HEK293 (cell line): Measurements from ENCODE around the gene PLEKHG1.

ENCODE experiments used
- CTCF ChIA-PET: fragments of 350-600 bp; formaldehyde crosslinking; extraction: SDS; loops from one replicate; lab custom pipeline; 2021; ENCODE audit warnings: antibody characterized with exemption; lab: Yijun Ruan, JAX
- POLR2A ChIA-PET: fragments of 300-600 bp; formaldehyde crosslinking; extraction: SDS; loops from one replicate; lab custom pipeline; 2020; ENCODE audit warnings: antibody characterized with exemption, inconsistent platforms; lab: Yijun Ruan, JAX
- H3K27ac ChIP-seq: fragments of 200-500 bp; sonication (Bioruptor generic); 2 replicates; pipeline ENCODE4 v1.5.1; 2014; ENCODE audit warnings: low read depth, low read length, control low read depth, inconsistent platforms; ENCODE audit errors: extremely low read depth
- H3K36me3 ChIP-seq, 2 experiments: fragments of 200-500 bp in 1 of 2; sonication (Bioruptor generic) in 1 of 2; 1 replicate in 1 of 2; 2 replicates in 1 of 2; pipeline ENCODE4 v1.5.1; 2014 to 2017; ENCODE audit warnings: inconsistent platforms in 2 of 2, low read length in 2 of 2; ENCODE audit not compliant: control insufficient read depth in 2 of 2, insufficient read depth in 1 of 2
- H3K4me1 ChIP-seq: fragments of 200-500 bp; sonication (Bioruptor generic); 2 replicates; pipeline ENCODE4 v1.5.1; 2014; ENCODE audit warnings: mild to moderate bottlenecking, low read length, inconsistent platforms; ENCODE audit not compliant: control insufficient read depth, insufficient read depth
- H3K4me3 ChIP-seq: 2 replicates; pipeline ENCODE4 v1.5.1; 2011; ENCODE audit warnings: low read depth, mild to moderate bottlenecking, control low read depth, low read length, moderate library complexity
- H3K9me3 ChIP-seq: fragments of 200-500 bp; sonication (Bioruptor generic); 2 replicates; pipeline ENCODE4 v1.5.1; 2014; ENCODE audit warnings: low read depth, low read length, inconsistent platforms; ENCODE audit not compliant: control insufficient read depth, insufficient read depth
- GLIS2 ChIP-seq: fragments of 450-650 bp; formaldehyde crosslinking; IDR thresholded peaks from 2 replicates; pipeline ENCODE4 v1.5.1; 2016; ENCODE audit warnings: missing biosample characterization, missing genetic modification characterization
- REPIN1 ChIP-seq: fragments of 450-650 bp; formaldehyde crosslinking; IDR thresholded peaks from 2 replicates; pipeline ENCODE4 v1.5.1; 2017; ENCODE audit warnings: missing biosample characterization, missing genetic modification characterization, low read depth
- ZBTB17 ChIP-seq: fragments of 450-650 bp; formaldehyde crosslinking; IDR thresholded peaks from 2 replicates; pipeline ENCODE4 v1.5.1; 2016; ENCODE audit warnings: missing biosample characterization, missing genetic modification characterization
- ZBTB20 ChIP-seq: fragments of 450-650 bp; formaldehyde crosslinking; IDR thresholded peaks from 2 replicates; pipeline ENCODE4 v1.5.1; 2016; ENCODE audit warnings: missing biosample characterization, missing genetic modification characterization
- ZEB2 ChIP-seq: fragments of 450-650 bp; formaldehyde crosslinking; IDR thresholded peaks from 2 replicates; pipeline ENCODE4 v1.5.1; 2016; ENCODE audit warnings: missing biosample characterization, missing genetic modification characterization
- ZNF146 ChIP-seq: fragments of 450-650 bp; formaldehyde crosslinking; IDR thresholded peaks from 2 replicates; pipeline ENCODE4 v1.5.1; 2016; ENCODE audit warnings: missing biosample characterization, missing genetic modification characterization
- ZNF2 ChIP-seq: fragments of 450-650 bp; formaldehyde crosslinking; IDR thresholded peaks from 2 replicates; pipeline ENCODE4 v1.5.1; 2016; ENCODE audit warnings: missing biosample characterization, missing genetic modification characterization
- ZNF223 ChIP-seq: fragments of 450-650 bp; formaldehyde crosslinking; IDR thresholded peaks from 2 replicates; pipeline ENCODE4 v1.5.1; 2016; ENCODE audit warnings: missing biosample characterization, missing genetic modification characterization
- ZNF514 ChIP-seq: fragments of 450-650 bp; formaldehyde crosslinking; IDR thresholded peaks from 2 replicates; pipeline ENCODE4 v1.5.1; 2016; ENCODE audit warnings: missing biosample characterization, missing genetic modification characterization
- ZNF660 ChIP-seq: fragments of 450-650 bp; IDR thresholded peaks from 2 replicates; pipeline ENCODE4 v1.5.1; 2018; ENCODE audit warnings: missing biosample characterization, mild to moderate bottlenecking, missing genetic modification characterization
- ZNF777 ChIP-seq: fragments of 450-650 bp; formaldehyde crosslinking; IDR thresholded peaks from 2 replicates; pipeline ENCODE4 v1.5.1; 2017; ENCODE audit warnings: missing biosample characterization, missing genetic modification characterization, borderline replicate concordance
- ZNF791 ChIP-seq: fragments of 450-650 bp; formaldehyde crosslinking; IDR thresholded peaks from 2 replicates; pipeline ENCODE4 v1.5.1; 2016; ENCODE audit warnings: missing biosample characterization, missing genetic modification characterization
- TF ChIP-seq, protein P1 (sequence below): fragments of 450-650 bp; formaldehyde crosslinking; IDR thresholded peaks from 2 replicates; pipeline ENCODE4 v1.5.1; 2016; ENCODE audit warnings: missing biosample characterization, missing genetic modification characterization, borderline replicate concordance

Gene PLEKHG1

DNA sequence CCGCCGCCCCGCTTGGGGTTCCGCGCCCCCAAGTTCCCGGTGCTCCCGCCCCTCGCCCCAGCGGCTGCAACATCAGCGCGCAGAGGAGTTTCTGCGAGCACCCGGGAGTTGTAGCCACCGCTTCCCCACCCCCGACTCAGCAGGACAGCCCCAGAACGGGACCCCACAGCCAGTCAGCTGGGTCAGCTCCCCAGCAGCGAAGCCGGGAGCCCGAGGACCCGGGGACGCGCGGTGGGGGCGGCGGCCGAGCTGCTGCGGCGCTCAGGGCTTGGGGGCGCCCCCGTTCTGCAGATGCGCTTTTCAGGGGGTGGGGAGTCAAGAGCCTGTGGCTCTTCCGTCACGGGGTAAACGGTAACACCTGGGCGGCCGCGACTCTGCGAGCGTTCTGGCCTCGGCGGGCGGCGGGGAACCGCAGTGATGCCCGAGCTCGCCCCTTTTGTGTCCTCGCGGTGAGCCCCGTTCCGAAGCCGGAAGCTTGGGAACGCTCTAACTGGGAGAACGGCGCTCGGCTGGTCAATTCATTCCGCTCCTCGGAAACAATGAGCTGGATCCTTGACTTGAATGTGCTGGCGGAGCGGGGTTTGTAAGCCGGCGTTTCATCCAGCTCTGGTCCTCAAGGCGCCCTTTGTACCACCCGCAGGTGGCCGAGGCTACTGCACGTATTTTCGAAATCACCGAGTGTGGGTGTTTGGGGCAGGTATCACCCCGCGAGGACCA is 774 bp downstream of the PLEKHG1 start (continued):
- TF ChIP-seq, protein P1, sequence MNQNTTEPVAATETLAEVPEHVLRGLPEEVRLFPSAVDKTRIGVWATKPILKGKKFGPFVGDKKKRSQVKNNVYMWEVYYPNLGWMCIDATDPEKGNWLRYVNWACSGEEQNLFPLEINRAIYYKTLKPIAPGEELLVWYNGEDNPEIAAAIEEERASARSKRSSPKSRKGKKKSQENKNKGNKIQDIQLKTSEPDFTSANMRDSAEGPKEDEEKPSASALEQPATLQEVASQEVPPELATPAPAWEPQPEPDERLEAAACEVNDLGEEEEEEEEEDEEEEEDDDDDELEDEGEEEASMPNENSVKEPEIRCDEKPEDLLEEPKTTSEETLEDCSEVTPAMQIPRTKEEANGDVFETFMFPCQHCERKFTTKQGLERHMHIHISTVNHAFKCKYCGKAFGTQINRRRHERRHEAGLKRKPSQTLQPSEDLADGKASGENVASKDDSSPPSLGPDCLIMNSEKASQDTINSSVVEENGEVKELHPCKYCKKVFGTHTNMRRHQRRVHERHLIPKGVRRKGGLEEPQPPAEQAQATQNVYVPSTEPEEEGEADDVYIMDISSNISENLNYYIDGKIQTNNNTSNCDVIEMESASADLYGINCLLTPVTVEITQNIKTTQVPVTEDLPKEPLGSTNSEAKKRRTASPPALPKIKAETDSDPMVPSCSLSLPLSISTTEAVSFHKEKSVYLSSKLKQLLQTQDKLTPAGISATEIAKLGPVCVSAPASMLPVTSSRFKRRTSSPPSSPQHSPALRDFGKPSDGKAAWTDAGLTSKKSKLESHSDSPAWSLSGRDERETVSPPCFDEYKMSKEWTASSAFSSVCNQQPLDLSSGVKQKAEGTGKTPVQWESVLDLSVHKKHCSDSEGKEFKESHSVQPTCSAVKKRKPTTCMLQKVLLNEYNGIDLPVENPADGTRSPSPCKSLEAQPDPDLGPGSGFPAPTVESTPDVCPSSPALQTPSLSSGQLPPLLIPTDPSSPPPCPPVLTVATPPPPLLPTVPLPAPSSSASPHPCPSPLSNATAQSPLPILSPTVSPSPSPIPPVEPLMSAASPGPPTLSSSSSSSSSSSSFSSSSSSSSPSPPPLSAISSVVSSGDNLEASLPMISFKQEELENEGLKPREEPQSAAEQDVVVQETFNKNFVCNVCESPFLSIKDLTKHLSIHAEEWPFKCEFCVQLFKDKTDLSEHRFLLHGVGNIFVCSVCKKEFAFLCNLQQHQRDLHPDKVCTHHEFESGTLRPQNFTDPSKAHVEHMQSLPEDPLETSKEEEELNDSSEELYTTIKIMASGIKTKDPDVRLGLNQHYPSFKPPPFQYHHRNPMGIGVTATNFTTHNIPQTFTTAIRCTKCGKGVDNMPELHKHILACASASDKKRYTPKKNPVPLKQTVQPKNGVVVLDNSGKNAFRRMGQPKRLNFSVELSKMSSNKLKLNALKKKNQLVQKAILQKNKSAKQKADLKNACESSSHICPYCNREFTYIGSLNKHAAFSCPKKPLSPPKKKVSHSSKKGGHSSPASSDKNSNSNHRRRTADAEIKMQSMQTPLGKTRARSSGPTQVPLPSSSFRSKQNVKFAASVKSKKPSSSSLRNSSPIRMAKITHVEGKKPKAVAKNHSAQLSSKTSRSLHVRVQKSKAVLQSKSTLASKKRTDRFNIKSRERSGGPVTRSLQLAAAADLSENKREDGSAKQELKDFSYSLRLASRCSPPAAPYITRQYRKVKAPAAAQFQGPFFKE (tag by site-specific recombination), result no peak
- TF ChIP-seq, all 188 proteins: peak for 38

DNA sequence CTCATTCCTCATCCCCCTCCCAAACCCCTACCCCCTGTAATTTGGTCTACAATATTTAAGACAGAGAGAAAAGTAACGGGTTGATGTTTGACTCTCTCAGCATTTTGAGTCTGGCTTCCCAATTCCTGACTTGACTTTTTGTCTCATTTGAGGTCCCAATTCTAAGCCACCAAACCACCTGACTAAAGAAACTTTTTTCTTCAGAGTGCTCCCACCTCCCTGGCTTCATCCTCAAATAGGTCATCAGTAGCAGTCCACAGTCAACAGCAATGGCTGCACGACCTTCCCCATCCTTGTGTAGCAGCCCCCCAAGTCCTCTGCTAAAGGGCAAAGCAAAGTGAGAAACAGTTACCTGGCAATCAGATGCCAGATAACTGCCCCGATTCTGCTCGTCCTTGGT is 1.8 kb downstream of the PLEKHG1 start:
- CTCF ChIA-PET, result interaction anchor here (0.6 to 4.6 kb wide), 10 partner anchors 10 to 729 kb away, joined by 3 to 38 read pairs (median 4); no protein-coding TSS in a partner anchor
- POLR2A ChIA-PET, result interaction anchor here (0.9 to 2.5 kb wide), 3 partner anchors 183 to 214 kb away, joined by 4 to 18 read pairs (median 5); no protein-coding TSS in a partner anchor
- Histone ChIP-seq H3K4me1 (peaks cover 11% of the 10 kb centered on the region), H3K4me3 (no peak overlapping the region; the same call in 1 of the 2 replicates), H3K27ac (no peak overlapping the region), H3K36me3 (no peaks in the 10 kb centered on the region), H3K9me3 (no peaks in the 10 kb centered on the region)
- TF ChIP-seq ZNF2 (no peak), ZBTB17 (peak; percentile 71), ZNF223 (tag by site-specific recombination) (no peak), ZNF791 (tag by site-specific recombination) (0 out of 2 replicates have a peak, but pooled peaks have one; percentile 22), ZNF514 (tag by site-specific recombination) (no peak), ZNF777 (tag by site-specific recombination) (no peak), ZNF146 (no peak)

DNA sequence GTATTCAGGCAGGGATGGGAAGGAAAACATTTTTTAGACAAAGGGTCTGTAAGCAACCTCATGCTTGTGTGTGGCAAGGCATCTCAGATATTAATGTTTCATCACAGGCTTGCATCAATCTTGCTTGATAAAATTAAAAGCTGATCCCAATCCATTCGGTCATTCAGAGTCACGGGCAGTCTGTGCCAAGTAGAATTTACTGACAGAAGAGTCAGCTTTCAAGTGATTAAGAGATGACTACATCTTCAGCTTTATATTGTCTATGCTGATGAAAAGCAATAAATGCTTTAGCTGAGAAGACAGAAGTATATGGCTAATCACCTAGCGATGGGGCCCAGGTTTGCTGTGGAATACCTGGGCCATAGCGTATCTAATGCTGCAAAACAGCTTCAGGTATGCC is 3.5 kb downstream of the PLEKHG1 start:
- POLR2A ChIA-PET, result no interaction called here
- no peaks in the 10 kb centered on the region for H3K36me3 ChIP-seq
- TF ChIP-seq ZNF660 (tag by site-specific recombination), result no peak
- TF ChIP-seq, protein P1 (tag by site-specific recombination), result no peak
- peak; percentile 28; the same call in 1 of the 2 replicates for TF ChIP-seq ZBTB20
- TF ChIP-seq ZEB2 (tag by site-specific recombination), result peak; percentile 24; the same call in 1 of the 2 replicates
- no peak for TF ChIP-seq GLIS2
- TF ChIP-seq REPIN1 (tag by site-specific recombination), result no peak
- TF ChIP-seq, all 188 proteins: peak for 2
- Histone ChIP-seq H3K4me1 (peaks cover 9% of the 10 kb centered on the region), H3K9me3 (no peaks in the 10 kb centered on the region), H3K27ac (no peak overlapping the region), H3K4me3 (no peak overlapping the region)
- CTCF ChIA-PET, result interaction anchor here (0.6 to 2.0 kb wide), 8 partner anchors 20 to 215 kb away, joined by 3 to 12 read pairs (median 4); no protein-coding TSS in a partner anchor
